AG10803 (cell line): ENCODE measurements around the gene HSPB6.

Experiments used
- DNase-seq: peaks from one replicate; pipeline ENCODE4 v3.0.0; 2010; ENCODE audit warnings: low read depth
- H3K4me3 ChIP-seq: 2 replicates; pipeline ENCODE4 v1.5.1; 2011; ENCODE audit warnings: mild to moderate bottlenecking, low read length, control low read depth
- TF ChIP-seq, protein P1 (sequence below): conservative IDR thresholded peaks from 2 replicates; pipeline ENCODE4 v1.5.1; 2011; ENCODE audit warnings: mild to moderate bottlenecking, low read length, control low read depth, inconsistent platforms

HSPB6 gene

DNA sequence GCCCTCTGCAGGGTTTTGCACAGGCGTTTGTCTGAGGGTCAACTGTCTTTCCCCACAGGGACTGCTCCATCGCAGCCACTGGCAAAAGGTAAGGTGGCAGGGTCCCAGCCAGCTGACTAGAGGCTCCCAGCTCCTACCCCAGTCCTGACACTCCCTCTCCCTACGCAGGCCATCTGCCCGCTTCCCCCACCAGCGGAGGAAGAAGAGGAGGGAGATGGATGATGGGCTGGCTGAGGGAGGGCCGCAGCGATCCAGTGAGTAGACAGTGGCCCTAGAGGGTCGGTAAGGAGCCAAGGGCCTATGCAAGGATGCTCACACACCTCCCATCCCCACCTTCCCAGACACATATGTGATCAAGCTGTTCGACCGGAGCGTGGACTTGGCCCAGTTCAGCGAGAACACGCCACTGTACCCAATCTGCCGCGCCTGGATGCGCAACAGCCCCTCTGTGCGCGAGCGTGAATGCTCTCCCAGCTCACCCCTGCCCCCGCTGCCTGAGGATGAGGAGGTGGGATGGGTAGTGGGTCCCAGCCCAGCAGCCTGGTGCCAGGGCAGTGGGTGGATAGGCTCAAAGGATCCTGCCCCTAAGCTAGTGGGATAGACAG lies 4.0 kb downstream of the HSPB6 start:
- TF ChIP-seq, protein P1, sequence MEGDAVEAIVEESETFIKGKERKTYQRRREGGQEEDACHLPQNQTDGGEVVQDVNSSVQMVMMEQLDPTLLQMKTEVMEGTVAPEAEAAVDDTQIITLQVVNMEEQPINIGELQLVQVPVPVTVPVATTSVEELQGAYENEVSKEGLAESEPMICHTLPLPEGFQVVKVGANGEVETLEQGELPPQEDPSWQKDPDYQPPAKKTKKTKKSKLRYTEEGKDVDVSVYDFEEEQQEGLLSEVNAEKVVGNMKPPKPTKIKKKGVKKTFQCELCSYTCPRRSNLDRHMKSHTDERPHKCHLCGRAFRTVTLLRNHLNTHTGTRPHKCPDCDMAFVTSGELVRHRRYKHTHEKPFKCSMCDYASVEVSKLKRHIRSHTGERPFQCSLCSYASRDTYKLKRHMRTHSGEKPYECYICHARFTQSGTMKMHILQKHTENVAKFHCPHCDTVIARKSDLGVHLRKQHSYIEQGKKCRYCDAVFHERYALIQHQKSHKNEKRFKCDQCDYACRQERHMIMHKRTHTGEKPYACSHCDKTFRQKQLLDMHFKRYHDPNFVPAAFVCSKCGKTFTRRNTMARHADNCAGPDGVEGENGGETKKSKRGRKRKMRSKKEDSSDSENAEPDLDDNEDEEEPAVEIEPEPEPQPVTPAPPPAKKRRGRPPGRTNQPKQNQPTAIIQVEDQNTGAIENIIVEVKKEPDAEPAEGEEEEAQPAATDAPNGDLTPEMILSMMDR = no peak
- no peak for DNase-seq
- H3K4me3 ChIP-seq = no peak overlapping the region

DNA sequence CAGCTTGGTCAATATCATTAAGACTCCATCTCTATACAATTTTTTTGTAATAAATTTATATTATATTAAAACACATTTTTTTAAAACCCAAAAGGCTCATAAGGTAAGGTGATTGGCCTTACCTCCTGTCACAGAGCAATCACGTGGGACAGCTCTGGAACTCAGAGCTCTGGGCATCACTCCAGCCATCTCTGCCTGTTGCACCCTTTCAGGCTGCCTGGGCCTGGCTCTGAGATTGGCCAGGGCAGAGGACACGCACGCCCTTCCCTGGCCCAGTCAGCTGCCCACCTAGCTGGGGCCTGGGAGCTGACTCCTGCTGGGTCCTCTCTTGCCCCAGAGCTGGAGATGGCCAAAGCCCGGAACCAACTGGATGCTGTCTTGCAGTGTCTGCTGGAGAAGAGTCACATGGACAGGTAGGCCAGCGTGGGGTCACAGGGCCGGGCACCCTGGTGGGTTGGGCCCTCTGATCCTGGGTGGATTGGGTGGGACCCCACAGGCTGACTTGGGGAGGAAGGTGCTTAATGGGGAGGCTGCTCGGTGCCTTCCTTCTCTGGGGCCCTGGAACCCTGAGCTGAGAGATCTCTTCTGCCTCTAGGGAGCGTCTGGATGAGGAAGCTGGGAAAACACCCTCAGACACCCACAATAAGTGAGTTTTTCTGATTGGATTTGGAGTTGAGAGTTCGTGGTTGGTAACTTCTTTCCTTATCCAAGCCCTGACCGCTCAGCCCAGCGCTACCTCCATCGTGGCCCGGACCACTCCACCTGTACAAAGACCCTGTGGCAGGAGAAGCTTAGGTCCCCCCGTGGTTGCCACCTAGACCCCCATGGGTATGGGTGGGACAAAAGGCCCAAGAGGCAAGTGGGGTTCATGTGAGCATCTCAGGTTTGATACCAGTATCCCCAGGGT lies 4.7 kb downstream of the HSPB6 start:
- TF ChIP-seq, protein P1 = no peak
- no peak overlapping the region for H3K4me3 ChIP-seq
- DNase-seq = no peak

DNA sequence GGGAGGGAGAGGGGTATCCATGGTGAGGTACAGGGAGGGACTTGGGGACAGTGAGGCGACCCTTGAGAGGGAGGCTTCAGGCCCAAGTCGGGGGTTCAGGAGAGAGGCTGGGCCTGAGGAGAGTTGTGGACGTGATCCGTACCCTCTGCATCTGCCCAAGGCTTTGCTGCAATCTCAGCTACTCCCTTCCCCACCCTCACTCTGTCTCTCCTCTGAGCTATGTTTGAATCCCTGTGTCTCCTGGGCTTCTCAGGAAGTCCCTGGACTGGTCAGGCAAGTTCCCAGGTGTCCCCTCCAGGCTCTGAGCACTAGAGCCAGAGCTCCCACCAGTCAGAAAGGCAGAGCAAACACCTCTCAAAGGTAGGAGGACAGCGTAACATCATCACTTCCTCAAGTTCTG lies 6.7 kb downstream of the HSPB6 start:
- H3K4me3 ChIP-seq = no peak overlapping the region
- no peak for DNase-seq
- TF ChIP-seq, protein P1 = no peak

DNA sequence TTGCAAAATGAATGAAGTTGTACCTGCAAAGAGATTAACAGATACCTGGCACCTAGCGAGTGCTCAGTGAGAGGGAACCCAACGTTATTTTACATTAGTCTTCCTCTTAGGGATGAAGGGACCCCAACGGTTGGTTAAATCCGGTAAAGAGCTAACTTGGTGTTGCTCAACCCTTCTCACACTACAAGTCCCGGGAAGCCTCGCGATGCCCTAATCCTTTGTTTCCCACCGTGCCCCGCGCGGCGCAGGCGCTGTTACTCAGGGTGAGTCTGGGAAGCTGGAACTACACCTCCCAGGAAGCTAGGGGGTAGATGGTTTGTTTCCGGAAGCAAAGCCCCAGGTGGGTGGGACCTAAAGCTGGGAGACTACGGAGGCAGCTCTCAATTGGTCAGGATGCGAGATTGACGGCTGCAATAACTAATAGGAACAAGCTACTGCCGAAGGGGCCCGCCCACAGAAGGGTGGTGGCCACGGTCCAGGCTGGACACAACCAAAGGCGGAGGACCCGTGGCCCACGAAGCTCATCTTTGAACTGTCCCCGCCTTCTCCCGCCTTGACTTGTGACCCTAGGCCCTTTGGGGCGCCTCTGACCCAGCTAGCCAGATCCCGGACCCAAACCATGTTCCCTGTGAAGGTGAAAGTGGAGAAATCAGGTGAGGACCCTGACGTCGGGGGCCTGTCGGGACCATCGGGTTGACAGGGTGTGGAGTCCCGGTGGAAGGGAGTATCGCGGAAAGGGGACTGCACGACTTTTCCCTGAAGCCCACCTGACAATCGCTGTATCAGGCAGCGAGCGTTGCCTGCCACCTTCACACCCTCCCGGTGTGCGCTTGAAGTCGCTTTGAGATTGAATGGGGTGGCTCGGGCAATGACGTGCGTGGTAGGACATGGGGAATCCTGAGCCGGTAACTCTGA lies 8.5 kb downstream of the HSPB6 start, which contains the start of gene LIN37:
TSS of gene LIN37 (plus strand) at position 471 of the 915 bp plus-strand sequence. CDS start at position 620, 149 bp downstream.
- peak within 1 kb of the TSS; percentile 100 for H3K4me3 ChIP-seq
- DNase-seq = peak; percentile 99
- TF ChIP-seq, protein P1 = no peak

DNA sequence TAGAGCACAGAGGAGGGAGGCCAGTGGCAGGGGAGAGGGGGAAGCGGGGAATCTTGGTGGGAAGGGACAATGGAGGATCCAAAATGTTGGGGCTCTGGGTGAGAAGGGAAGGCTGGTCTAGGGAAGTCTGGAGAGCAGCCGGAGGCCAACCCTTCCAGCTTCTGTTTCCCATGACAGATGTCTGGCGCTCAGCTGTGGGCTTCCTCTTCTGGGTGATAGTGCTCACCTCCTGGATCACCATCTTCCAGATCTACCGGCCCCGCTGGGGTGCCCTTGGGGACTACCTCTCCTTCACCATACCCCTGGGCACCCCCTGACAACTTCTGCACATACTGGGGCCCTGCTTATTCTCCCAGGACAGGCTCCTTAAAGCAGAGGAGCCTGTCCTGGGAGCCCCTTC lies 10.3 kb downstream of the HSPB6 start:
- TF ChIP-seq, protein P1 = no peak
- H3K4me3 ChIP-seq = peak overlapping the region; percentile 66
- DNase-seq = no peak

DNA sequence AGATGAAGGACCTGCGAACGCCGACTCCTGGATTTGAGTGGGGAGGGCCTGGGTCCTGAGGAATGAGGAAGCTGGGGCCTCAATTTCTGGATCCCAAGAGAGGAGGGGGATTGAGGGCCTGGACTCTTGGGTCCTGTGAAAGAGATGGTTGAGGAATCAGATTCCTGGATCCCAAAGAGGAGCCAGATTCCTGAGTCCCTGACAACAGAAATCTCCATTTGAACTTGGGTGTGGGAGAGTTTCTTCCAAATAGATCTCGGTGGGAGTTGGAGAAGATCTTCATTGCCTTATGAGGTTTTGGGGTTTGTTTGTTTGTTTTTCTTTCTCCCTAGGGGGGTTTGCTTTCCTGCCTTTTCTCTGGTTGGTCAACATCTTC lies 10.8 kb downstream of the HSPB6 start:
- DNase-seq = no peak
- peak overlapping the region; percentile 66 for H3K4me3 ChIP-seq
- TF ChIP-seq, protein P1 = no peak
